OCI-LY1 (cell line): ENCODE results near the gene MYO1D.

ENCODE experiments used
- CTCF ChIP-seq: fragments of 200-600 bp; sonication (generic), shearing (Covaris generic); IDR thresholded peaks from 2 replicates; pipeline ENCODE4 v1.5.1; 2017; ENCODE audit warnings: mild to moderate bottlenecking, antibody characterized with exemption, low read length, moderate library complexity, mixed read lengths
- EZH2 ChIP-seq: fragments of 200-600 bp; sonication (generic), shearing (Covaris generic); IDR thresholded peaks from 2 replicates; pipeline ENCODE4 v1.8.0; 2017; ENCODE audit warnings: borderline replicate concordance, mixed run types, mild to moderate bottlenecking, antibody characterized with exemption, low read length, moderate library complexity, mixed read lengths

- no peak for TF ChIP-seq CTCF
- no peak for TF ChIP-seq EZH2
These were observed 49.7 kb downstream of the MYO1D start for GRCh38 chr17:32827227-32827626.
